NCI-H69 (cell line): Measurements from ENCODE around the gene NFKBIZ.
"Not testable (repeated sequence)": the region's sequence is repeated elsewhere in the genome, so short reads cannot be mapped to it uniquely, and the experiment has no call there.

Source experiments
- DNase-seq: peaks from one replicate; lab custom pipeline; 2025; lab: John Stamatoyannopoulos, UW

The NFKBIZ gene

GRCh38 chr3:101876142-101876541 lies 26.8 kb downstream of the NFKBIZ start:
- DNase-seq: no peak

GRCh38 chr3:101878589-101878988 lies 29.3 kb downstream of the NFKBIZ start:
- peak; percentile 23 for DNase-seq

GRCh38 chr3:101879102-101879501 lies 29.8 kb downstream of the NFKBIZ start:
- DNase-seq: peak; percentile 40

GRCh38 chr3:101879623-101880284 lies 30.4 kb downstream of the NFKBIZ start:
- no peak for DNase-seq

- DNase-seq: no peak
These were observed 35.5 kb downstream of the NFKBIZ start for GRCh38 chr3:101884776-101885175.

- not testable (repeated sequence) for DNase-seq
These were observed 36.3 kb downstream of the NFKBIZ start for GRCh38 chr3:101885584-101885983.

GRCh38 chr3:101886626-101887025 lies 37.3 kb downstream of the NFKBIZ start:
- no peak for DNase-seq

- no peak for DNase-seq
These were observed 39.3 kb downstream of the NFKBIZ start for GRCh38 chr3:101888653-101889052.

GRCh38 chr3:101890716-101891115 lies 41.4 kb downstream of the NFKBIZ start:
- DNase-seq: no peak

- DNase-seq: no peak
These were observed 43.3 kb downstream of the NFKBIZ start for GRCh38 chr3:101892648-101893047.

- DNase-seq: no peak
These were observed 46.9 kb downstream of the NFKBIZ start for GRCh38 chr3:101896083-101896757.

- no peak for DNase-seq
These were observed 47.7 kb downstream of the NFKBIZ start for GRCh38 chr3:101897013-101897412.

- no peak for DNase-seq
These were observed 48.7 kb downstream of the NFKBIZ start for GRCh38 chr3:101898039-101898438.

GRCh38 chr3:101898752-101899169 lies 49.4 kb downstream of the NFKBIZ start:
- DNase-seq: no peak

- no peak for DNase-seq
These were observed 51.0 kb downstream of the NFKBIZ start for GRCh38 chr3:101900316-101900715.

- no peak for DNase-seq
These were observed 51.4 kb downstream of the NFKBIZ start for GRCh38 chr3:101900736-101901135.

- no peak for DNase-seq
These were observed 52.7 kb downstream of the NFKBIZ start for GRCh38 chr3:101902041-101902440.

GRCh38 chr3:101903451-101903871 lies 54.1 kb downstream of the NFKBIZ start:
- no peak for DNase-seq

- DNase-seq: not testable (repeated sequence)
These were observed 56.3 kb downstream of the NFKBIZ start for GRCh38 chr3:101905573-101905972.
